ENCODE data around the gene AGBL1.

DNA sequence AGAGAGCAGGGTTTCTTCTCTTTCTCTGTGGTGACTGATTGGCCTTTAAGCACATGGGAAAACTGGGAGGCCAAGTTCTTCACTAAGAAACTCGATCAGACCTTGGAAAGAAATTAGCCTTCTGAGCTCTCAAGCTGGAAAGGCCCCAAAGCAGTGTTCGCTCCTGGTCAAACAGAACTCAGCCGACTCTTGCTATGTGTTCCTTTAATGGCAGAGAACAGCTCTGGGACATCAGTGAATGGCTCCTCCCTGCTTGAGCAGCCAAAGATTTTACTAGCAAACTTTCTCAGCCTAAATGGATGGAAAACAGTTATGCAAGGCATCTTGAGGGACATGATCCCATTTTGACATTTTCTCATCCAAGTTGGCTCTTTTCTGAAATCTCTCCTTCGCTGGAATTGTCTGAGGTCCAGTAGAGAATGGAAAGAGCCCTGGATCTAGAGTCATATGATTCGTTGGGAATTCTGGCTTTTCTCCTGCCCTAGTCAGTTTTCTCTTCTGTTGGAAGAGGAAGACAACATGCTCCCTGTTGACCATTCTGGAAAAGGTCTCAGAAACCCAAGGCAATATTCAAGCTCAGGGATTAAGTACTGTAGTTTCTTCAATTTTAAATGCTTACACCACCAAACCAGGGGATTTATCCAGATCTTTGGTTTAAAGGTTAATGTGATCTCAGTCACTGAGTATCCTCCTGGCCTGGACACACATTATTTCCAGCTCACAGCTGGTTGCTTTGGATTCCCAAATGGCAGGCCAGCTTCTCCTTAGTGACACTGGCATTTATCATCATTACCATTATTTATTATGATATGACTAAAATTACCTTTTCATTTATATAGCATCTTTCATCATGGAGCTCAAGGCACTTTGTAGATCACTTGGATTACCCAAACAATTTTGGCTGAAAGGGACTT, 319.6 kb downstream of the AGBL1 start:
- no peak for TF ChIP-seq EP300 (IDR thresholded peaks at IDR 0.05)
- TF ChIP-seq, protein P1, sequence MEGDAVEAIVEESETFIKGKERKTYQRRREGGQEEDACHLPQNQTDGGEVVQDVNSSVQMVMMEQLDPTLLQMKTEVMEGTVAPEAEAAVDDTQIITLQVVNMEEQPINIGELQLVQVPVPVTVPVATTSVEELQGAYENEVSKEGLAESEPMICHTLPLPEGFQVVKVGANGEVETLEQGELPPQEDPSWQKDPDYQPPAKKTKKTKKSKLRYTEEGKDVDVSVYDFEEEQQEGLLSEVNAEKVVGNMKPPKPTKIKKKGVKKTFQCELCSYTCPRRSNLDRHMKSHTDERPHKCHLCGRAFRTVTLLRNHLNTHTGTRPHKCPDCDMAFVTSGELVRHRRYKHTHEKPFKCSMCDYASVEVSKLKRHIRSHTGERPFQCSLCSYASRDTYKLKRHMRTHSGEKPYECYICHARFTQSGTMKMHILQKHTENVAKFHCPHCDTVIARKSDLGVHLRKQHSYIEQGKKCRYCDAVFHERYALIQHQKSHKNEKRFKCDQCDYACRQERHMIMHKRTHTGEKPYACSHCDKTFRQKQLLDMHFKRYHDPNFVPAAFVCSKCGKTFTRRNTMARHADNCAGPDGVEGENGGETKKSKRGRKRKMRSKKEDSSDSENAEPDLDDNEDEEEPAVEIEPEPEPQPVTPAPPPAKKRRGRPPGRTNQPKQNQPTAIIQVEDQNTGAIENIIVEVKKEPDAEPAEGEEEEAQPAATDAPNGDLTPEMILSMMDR (IDR thresholded peaks at IDR 0.05), result no peak
